Esophagus mucosa (tissue), 1 donor: ENCODE data around the gene IRS2. TPM values are rescaled to one million over a fixed set of nuclear protein-coding genes. Genes with fewer than 3 reads are reported as not detected.

ENCODE experiments used
- ATAC-seq: fragments of 200-7000 bp; cut with Tn5 transposase; one replicate; pipeline ENCODE4 v1.9.1; 2020
- total RNA-seq: library from RNA; stranded (reverse); gene quantifications from one replicate; pipeline ENCODE4 v1.2.4, GENCODE V29; 2023
- donor health status: DM: yes; HTN: yes; CAD: no.

Gene IRS2
- total RNA-seq, 1 donor from 2014 or later = 1.6 TPM

DNA sequence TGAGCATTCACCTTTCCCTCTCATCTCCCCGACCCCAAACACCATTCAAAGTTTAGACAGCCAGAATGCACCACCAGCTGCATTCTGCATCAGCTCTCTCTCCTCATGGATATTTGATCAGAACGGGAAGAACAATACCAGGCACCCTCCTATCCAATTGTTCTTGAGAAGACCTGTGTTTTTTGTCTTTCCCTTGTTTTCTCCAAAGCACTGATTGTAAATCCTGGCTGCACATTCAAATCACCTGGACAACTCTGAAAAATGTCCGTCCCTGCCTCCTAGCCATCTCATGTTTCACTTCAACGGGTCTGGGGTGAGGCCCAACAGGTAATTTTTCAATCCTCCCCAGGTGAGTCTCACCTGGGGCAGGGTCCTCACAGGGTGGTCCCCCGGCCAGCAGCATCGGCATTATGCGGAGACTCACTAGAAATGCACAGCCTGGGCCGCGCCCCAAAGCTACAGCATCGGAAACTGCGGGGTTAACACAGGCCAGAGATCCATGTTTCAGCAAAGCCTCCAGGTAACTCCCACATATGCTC lies 5.5 kb downstream of the IRS2 start:
- no peak for ATAC-seq

DNA sequence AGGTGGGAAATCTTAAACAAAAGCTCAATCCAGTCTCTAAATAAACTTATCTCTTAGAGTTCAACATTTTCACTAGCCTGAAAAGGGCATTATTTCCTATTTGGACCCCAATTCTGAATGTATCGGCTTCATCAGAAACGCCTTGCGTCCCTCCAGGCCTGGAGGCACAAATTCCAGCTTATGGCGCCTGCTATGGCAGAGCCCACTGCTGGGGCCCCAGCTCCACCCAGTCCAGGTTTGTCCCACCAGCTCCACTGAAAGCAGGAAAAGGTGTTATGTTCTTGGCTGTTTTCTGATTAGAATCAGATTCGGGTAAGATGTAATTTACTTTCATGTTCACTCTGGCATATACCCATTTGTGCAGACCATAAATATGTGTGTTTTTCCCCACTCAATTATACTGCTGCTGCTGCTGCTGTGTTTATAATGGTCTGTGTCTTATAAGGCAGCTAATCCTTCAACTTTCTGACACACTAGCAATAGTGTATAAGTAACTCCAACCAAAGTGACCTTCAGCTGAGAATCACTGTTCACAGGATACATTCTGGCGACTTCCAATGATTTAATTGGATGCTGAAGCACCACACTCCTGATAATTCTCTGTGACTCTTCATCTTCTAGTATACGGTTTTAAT lies 6.4 kb downstream of the IRS2 start:
- ATAC-seq = no peak

DNA sequence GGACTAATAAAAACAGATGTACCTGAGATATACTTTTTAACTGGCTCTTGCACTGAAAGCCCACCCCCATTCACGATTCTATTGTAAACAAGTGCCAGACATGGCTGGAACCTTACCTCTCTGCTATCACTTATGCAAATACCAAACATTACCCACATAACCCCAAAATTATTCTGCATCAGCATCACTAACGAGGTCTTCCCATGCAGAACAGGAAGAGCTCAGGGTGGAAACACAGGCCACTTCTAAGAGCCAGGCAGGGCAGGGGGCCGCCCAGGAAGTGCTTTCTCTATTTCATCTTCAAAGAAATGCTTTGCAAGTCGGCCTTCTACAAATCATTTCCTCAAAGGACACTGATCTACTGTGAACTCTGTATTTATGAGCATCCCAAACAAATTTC lies 7.3 kb downstream of the IRS2 start:
- no peak for ATAC-seq

DNA sequence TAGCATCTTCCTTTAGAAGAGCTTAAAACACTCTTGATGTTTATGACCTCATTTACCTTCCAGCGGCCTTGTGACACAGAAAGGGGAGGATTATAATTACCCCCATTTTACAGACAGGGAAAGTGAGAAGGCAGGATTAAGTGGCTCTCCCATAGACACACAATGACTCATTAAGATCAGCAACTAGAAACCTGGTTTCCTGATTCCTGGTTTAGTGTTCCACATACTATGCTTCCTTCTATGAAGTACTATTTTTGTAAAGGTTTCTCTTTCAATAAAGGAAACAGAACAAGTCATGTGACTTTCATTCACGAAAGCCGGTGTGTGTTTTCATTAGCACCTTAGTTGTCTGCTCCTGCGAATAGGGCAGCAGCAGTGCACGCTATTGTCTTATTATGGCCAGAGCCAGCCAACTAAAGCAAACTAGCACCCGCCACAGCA lies 8.3 kb downstream of the IRS2 start:
- peak; percentile 93 for ATAC-seq

DNA sequence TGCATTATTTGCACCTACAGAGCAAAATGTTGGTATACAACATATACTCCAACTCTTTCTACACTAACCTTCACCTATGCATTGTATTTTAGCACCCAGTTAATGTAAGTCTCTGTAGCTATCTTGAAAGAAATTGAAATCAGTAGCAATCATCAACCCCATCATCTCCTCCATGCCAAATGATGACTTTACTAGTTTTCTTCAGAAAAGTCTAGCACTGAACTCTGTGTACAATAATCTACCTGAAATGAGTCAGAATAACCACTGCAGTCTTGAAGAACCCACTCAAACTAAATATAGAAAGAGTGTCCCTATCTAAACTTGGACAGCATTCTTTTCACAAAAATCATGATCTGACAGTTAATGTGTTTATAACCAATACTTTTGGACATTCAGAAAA lies 9.8 kb downstream of the IRS2 start:
- ATAC-seq = no peak

DNA sequence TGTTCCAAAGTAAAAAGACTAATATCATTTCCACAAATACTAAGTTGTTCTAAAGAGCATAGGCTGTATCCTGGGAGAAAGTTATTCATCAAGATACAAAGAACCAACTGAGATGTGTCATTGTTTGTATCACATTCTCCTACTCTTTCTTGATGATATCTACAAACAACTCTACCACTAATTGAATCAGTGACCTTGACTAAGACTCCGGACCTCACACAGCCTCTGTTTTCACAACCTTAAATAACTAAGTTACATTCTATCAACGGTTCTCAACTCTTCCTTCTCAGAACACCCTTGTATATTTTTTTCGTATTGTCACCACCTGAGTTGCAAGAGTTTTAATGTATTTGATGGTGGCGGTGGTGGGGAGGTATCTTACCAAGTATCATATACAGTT lies 12.6 kb downstream of the IRS2 start:
- ATAC-seq = no peak

DNA sequence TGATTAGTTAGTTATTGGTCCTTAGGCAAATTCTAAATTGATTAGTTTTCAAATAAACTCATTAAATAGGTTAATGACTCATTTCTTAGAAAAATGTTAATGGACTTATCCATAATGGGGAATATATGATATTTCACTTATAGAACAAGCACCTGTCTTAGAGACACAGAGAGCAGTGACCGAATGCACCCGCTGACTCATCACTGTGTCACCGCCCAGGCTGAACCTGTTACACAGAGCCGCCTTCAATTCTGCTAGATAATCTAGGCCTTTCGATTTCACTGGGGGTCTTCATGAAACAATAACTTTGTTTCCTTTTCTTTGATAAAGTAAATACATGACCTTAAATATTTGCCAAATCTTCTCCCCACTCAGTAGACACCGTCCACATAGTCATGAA lies 13.1 kb downstream of the IRS2 start:
- ATAC-seq = peak; percentile 74

DNA sequence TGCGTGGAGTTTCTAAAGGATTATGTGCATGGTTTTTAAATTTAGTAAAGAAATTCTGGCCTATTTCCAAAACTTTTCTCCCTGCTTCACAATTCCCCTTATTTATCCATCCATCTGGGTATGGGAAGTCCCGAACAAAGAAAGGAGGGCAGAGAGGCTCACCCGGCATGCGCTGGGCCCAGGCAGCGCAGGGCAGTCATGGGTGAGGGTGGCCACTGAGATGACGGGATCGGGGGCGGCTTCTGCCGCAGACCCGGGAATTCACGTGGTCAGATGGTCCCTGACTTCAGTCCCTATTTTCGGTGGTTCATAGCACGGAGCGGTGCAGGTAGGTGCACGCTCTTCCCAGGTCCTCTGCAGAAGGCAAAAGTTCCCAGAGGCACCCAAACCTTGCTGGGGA lies 14.5 kb downstream of the IRS2 start:
- ATAC-seq = no peak

DNA sequence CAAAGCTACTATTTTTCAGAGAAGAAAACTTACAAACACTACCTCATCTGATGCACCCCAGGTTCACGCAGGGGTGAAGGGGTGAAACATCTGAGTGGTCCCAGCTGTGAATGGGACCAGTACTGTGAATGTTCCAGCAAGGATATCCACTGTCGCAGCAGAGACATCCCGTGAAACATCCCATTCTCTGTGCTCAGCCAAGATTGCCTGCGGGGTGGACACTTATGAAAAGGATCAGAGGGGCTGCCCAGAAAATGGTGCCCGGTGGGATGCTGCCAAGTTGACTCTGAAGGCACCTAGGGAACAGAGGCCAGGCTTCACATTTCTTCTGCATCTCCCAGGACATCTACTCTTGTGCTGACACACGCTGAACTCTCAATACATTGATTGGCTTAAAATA lies 15.9 kb downstream of the IRS2 start:
- no peak for ATAC-seq

DNA sequence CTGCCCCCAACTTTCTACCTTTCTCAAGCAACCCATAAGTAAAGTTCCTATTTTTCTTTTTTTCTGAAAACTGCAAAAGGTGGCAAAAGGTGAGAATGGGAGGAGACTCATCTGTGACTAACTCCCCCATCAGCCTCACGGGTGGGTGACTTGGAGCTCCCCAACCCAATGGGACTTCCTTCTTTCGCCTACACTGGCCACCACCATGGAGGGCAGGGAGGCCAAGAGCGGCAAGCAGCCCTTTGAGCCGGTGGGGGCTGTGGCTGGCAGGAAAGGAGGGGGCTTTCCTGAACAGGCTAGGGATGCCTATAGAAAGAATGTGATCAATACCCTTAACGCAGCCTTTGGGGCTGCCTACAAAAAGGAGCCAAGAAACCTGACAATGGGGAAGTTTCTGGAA lies 16.5 kb downstream of the IRS2 start:
- no peak for ATAC-seq

DNA sequence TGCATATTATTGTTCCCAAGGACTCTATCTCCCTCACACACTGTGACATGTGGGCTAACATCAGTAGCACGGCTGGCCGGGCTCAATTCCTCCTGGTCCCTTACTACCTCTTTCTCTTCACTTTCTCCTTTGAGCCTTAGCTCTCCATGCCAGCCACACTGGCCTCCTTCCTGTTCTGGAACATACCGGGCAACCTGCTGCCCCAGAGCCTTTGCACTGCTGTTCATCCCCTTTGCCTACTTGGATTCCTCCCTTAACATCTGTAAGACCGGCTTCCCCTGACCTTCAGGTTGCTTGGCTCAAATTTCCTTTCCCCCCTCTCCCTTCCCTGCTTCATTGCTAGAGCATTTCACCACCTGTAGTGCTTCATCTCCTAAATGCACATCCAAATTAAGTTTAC lies 17.1 kb downstream of the IRS2 start:
- no peak for ATAC-seq

DNA sequence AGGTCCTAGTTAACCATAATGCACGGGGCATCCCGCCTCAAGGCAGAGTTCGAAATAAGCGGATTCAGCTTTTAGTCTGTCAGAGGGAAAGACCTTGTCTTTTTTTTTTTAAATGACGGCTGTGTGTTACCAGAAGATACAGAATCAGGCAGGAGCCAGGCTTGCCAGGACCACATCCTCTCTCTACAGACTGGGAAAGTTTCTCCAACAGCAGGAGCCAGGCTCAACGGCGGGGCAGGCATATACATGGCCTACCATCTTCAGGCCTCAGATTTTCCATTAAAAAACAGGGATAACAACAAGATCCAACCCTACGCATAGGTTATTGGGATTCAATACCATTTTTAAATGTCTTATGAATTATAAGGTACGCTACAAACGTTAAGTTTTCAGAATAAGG lies 17.8 kb downstream of the IRS2 start:
- ATAC-seq = no peak

DNA sequence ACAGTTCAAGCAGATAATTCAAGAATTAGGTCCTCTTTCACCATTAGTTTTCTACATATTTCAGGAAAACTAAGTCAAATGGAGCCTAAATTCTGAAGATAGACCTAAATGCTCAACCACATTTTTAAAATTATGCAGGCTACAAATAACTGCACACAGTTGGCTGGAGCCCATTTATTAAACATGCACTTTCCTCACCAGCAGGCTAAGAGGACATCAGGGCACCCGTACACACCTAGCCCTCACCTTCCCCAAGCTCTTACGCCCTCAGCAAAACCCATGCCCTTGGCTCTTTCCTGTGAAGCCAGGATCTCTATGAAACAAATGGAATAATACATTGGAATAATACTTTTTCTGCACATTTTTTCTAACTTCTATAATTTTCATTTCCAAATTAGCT lies 18.2 kb downstream of the IRS2 start:
- ATAC-seq = no peak

DNA sequence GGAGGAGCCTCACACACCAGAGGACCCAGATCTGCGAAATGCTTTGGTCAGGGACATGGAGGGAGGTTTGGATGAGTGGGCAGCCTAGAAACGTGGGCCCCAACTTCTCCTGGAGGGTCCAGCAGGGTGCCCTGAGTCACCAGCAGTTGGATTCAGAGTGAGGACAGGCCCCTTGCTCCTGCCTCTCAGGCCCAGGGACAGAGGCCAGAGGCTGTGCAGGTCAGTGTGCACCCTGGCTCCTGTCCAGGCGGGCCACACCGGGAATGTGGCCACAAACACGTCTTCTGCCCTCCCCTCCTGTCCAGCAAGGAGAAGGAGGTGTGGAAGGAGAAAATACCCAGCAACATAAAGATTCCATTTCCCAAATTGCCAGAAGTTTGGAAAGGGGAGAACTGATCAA lies 19.4 kb downstream of the IRS2 start:
- no peak for ATAC-seq

DNA sequence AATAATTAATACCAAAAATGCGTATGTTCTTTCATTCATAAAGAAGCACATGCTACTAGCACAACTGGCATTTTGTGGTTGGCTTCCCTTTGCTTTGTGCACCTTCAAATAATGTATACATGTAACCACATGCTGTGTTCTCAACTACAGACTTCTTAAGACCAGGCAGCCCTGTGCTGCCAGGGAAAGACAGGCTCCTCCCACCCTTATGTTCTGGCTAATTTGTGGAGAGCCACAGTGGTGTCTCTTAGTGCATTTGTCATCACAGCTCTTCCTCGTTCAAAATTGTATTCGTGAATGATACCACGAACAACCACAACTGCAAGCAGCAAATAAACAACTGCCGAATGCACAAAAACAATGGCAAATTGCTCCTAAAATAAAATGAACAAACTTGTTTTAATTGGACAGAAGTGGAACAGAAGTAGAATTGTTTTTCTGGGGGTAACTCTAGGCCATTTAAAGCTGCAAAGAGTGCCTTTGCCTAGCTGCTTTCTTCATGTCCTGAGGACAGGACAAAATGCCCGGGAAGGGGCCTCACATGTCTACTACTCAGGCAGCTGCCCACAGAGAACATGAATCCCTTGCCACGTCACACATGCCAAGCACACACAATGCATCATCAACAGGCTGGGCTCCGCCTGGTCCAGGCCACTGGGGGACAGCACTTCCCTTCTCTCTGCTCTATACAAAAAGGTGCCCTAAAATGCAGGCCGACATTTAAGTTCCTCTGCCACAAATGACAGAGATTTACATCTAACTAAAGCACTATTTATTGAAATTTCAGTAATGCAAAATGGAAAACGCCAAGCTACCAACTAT lies 21.7 kb downstream of the IRS2 start:
- peak; percentile 79 for ATAC-seq

DNA sequence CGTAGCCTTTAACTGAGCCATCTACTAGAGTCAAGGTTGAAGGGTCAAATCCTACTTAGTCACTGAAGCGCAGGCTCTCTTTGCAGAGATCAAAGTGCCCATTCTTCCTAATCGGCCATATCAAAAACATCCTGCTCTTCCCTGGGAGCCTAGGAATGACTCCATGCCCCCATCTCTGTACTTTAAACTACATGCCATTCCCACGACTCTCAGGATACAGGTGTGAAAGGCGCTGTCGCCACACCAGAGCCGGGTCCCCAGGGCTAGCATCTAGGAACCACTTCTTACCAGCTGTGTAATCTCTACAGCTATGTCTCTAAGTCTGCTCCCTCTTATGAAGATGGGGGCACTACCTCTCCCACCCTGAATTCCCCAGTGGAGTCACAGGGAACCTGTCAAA lies 22.3 kb downstream of the IRS2 start:
- ATAC-seq = no peak

DNA sequence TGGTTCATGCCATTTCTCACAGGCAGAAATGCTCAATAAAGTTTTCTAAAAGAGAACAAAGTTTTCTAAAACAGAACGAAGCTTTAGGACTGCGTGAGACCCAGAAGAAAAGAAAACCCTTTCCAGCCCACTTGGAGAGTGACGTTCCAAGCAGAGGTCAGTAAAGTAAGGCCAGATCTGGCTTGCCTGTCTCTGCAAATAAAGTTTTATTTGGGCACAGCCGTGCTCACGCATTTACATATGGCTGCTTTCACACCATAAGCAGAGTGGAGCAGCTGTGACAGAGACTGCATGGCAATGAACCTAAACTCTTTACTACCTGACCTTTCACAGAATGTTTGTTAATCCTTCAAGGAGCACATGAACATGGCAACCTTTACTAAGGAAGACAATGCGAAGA lies 23.6 kb downstream of the IRS2 start:
- ATAC-seq = no peak

DNA sequence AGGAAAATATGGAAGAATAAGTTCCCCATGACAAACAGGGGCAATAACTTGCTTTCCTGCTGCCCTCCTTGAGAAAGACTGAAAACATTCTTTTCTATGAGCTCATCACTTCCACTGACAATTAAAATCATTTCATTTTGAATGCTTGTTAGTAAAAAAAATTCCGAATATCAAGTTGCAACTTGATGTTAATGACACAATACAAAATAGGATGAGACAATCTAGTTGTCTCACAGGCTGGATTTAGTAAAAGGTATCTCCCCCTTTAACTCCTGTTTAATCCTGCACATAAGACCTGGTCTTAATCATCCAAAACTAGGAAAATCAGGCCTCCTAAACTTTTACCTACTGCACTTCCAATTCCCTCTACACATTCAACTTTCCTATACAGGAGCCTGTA lies 24.7 kb downstream of the IRS2 start:
- ATAC-seq = peak; percentile 50

DNA sequence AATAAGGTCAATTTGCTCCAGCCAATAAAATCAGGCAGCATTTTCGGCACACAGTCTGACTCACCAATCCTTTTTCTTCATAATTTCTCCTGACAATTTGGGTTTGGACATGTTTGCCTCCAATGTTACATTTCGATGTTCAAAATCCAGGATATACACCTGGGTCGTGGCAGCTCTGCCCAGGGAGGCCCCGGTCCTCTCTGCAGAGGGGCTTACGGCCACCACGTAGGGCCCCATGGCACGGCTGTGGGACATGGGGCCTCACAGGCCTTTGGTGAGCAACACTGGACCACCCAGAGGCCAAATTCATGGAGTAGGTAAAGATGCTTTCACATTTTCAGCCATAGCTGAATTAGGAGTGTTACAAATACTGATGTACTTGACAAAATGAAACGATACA lies 25.4 kb downstream of the IRS2 start:
- no peak for ATAC-seq

DNA sequence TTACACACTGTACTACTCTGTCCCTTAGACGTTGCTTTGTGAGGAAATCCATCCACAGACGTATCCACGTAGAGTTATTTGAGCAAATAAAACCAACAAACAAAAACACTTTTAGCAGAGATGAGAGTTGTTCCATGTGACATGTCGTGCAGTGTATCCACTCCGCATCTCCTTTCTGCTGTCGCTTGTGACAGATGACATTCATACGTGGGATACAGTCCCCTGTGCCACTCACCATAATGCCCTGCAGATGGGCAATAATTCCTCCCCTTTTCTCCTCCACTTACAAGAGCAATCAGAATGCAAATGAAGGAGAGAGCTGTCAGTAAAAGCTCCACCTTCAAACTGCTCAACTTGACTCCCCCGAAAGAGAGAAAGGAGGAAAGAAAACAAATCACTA lies 26.0 kb downstream of the IRS2 start:
- ATAC-seq = no peak

DNA sequence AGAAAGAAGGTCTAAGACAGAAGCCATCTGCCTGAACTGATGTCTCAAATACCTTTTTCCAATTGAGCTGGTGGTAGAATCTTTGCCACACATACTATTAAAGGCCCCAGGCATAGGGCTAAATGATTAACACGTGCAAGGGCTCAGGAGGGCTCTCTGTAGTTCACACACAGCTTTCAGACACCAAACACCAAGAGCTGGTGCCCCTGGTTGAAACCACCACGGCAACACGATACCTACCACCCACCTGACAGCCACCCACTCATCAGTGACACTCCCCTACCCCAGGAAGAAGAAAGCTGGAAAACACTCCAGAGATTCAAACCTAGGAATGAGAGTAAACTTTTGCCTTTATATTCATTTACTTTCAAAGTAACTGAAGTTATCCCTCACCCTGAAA lies 26.8 kb downstream of the IRS2 start:
- ATAC-seq = no peak

DNA sequence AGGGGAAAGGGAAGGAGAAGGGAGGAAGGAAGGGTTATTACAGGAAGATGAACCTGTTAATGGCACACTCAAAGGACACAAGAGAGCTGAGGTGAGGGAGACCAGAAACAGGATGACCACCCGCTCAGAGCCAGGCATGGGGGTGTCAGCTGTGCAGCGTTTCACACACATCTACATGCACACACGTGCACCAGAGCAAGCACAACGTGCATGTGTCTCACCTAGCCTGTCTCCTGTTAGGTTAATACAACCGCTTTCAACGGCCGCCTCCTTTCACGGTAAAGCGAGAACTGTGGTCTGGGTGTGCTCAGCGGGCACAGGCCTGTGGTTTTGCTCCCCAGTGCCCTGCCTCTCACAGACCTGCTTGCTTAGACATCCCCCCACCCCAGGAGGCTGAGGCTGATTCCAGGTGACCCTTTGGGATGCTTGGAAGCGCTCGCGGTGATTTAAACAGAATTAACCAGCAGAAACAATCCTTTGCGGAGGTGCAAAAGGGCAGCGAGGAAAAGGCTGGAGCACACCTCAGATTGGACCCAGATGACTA lies 27.4 kb downstream of the IRS2 start:
- no peak for ATAC-seq

DNA sequence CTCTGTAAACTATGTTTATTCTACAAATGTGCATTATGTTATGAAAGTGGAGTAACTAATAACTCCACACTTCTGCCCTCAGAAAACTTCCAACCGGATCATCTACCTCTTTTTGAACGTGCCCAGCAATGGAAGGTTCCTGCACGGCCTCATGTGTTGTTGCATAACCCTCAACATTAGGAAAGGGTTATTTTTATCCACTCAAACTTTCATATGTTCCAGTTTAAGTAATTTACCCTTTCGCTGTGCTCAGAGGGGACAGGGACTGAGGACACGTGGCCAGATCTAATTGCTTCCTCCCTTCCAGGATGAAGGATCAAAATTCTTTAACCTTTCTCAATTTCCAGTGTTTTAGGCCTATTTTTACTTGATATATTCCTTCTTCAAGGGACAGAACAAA lies 29.6 kb downstream of the IRS2 start:
- no peak for ATAC-seq

DNA sequence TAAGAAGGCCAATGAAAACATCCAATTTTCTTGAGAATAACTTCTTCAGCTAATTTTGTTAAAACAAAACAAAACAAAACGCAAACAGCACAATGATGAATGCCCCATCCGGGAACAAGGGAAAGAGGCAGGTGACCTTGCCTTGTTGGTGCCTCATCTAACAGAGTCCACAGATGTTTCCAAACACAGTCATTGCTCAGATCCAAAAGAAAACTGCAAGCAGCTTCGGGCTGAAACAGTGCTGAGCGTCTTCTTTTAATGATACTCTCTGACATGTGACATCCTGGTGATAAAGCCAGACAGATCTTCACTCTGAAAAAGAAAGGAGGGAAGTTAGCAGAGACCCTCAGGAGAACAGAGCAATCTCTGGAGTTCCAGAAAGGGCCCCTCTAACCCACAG lies 30.4 kb downstream of the IRS2 start:
- no peak for ATAC-seq
